ENCODE data around the gene SPEF2.

Gene SPEF2

GRCh38 chr5:35789732-35790456 lies 172.2 kb downstream of the SPEF2 start (continued):
- no peak for TF ChIP-seq ZNF280D (tag by site-specific recombination; IDR thresholded peaks at IDR 0.05)

- no peaks in the 10 kb centered on the region for H3K9me3 ChIP-seq (ENCODE audit: control insufficient read depth, insufficient read depth, low read depth, low read length)
- CTCF ChIA-PET, result interaction anchor here (0.7 to 1.3 kb wide), 4 partner anchors 13 to 59 kb away, joined by 3 to 7 read pairs (median 4); no protein-coding TSS in a partner anchor
- no peaks in the 10 kb centered on the region for H3K36me3 ChIP-seq (ENCODE audit: control insufficient read depth in 2 of 2, insufficient read depth in 1 of 2, low read length in 2 of 2)
- no peak overlapping the region for H3K27ac ChIP-seq (ENCODE audit: extremely low read depth, low read depth, low read length)
- H3K4me3 ChIP-seq (ENCODE audit: low read depth, low read length), result no peak overlapping the region
- POLR2A ChIA-PET, result no interaction called here
- H3K4me1 ChIP-seq (ENCODE audit: control insufficient read depth, insufficient read depth, low read length), result no peaks in the 10 kb centered on the region
- TF ChIP-seq HOXC10 (CRISPR knock-in tag; IDR thresholded peaks at IDR 0.05), result no peak
- no peak for TF ChIP-seq ZNF544 (tag by site-specific recombination; IDR thresholded peaks at IDR 0.05)
- TF ChIP-seq ZNF426 (tag by site-specific recombination; IDR thresholded peaks at IDR 0.05), result no peak
- TF ChIP-seq ZNF398 (tag by site-specific recombination; IDR thresholded peaks at IDR 0.05), result no peak
- no peak for TF ChIP-seq ZBTB21 (tag by site-specific recombination; IDR thresholded peaks at IDR 0.05)
These were observed 172.8 kb downstream of the SPEF2 start for GRCh38 chr5:35790457-35790822.

- Histone ChIP-seq H3K27ac (ENCODE audit: extremely low read depth, low read depth, low read length) (no peak overlapping the region), H3K36me3 (ENCODE audit: control insufficient read depth in 2 of 2, insufficient read depth in 1 of 2, low read length in 2 of 2) (no peaks in the 10 kb centered on the region), H3K4me1 (ENCODE audit: control insufficient read depth, insufficient read depth, low read length) (no peaks in the 10 kb centered on the region), H3K9me3 (ENCODE audit: control insufficient read depth, insufficient read depth, low read depth, low read length) (no peaks in the 10 kb centered on the region), H3K4me3 (ENCODE audit: low read depth, low read length) (no peak overlapping the region)
- ChIA-PET POLR2A (no interaction called here), CTCF (interaction anchor here (1.5 to 2.2 kb wide), 3 partner anchors 16 to 133 kb away, joined by 3 to 9 read pairs (median 7); no protein-coding TSS in a partner anchor)
- TF ChIP-seq ZNF26 (tag by site-specific recombination; IDR thresholded peaks at IDR 0.05), result no peak
- TF ChIP-seq ZFP3 (tag by site-specific recombination; IDR thresholded peaks at IDR 0.05; ENCODE audit: low read depth), result no peak
- no peak for TF ChIP-seq ZNF704 (tag by site-specific recombination; IDR thresholded peaks at IDR 0.05)
- no peak for TF ChIP-seq KLF8 (tag by site-specific recombination; IDR thresholded peaks at IDR 0.05)
- TF ChIP-seq ZFHX2 (tag by site-specific recombination; conservative IDR thresholded peaks at IDR 0.05), result no peak
- TF ChIP-seq ZNF324 (tag by site-specific recombination; IDR thresholded peaks at IDR 0.05), result no peak
- TF ChIP-seq ZNF16 (tag by site-specific recombination; IDR thresholded peaks at IDR 0.05; ENCODE audit: low read depth), result no peak
- no peak for TF ChIP-seq ZNF776 (tag by site-specific recombination; IDR thresholded peaks at IDR 0.05; ENCODE audit: borderline replicate concordance)
- TF ChIP-seq TCF7L2 (IDR thresholded peaks at IDR 0.05; ENCODE audit: borderline replicate concordance, low read depth, low read length), result no peak
- no peak for TF ChIP-seq ZNF416 (tag by site-specific recombination; IDR thresholded peaks at IDR 0.05)
- no peak for TF ChIP-seq ZNF24 (tag by site-specific recombination; IDR thresholded peaks at IDR 0.05)
- no peak for TF ChIP-seq ZNF571 (tag by site-specific recombination; IDR thresholded peaks at IDR 0.05)
- TF ChIP-seq ZNF248 (tag by site-specific recombination; IDR thresholded peaks at IDR 0.05), result no peak
- TF ChIP-seq ATF2 (tag by site-specific recombination; IDR thresholded peaks at IDR 0.05; ENCODE audit: low read depth), result no peak
These were observed 176.6 kb downstream of the SPEF2 start for GRCh38 chr5:35794328-35794619.

Data from HEK293 (cell line).